ENCODE measurements around the gene TBX15. TPM values are rescaled to one million over a fixed set of nuclear protein-coding genes. Genes with fewer than 3 reads are reported as not detected.

TBX15 gene
- total RNA-seq = not detected in 2 replicates

GRCh38 chr1:118988186-118989005 lies at the start of gene TBX15:
Gene TBX15, minus strand, starts transcription at chr1:118988343. Its CDS starts 548 bp downstream, at chr1:118987795.
- no peak for FAIRE-seq
- no peak for TF ChIP-seq CTCF (IDR thresholded peaks at IDR 0.05; ENCODE audit: insufficient read depth, low read length, severe bottlenecking)
- Histone ChIP-seq H3K4me3 (ENCODE audit: low read depth, low read length) (peak within 1 kb of the TSS; percentile 2), H3K36me3 (ENCODE audit: control insufficient read depth, insufficient read depth, low read length) (no peaks in the 10 kb centered on the region), H3K27me3 (ENCODE audit: control insufficient read depth, insufficient read depth, low read length) (peaks cover 86% of the 10 kb centered on the region)
- DNase-seq (ENCODE audit: low read depth) = no peak

GRCh38 chr1:119034359-119034758 lies 46.2 kb upstream of the TBX15 start:
- DNase-seq (ENCODE audit: low read depth) = no peak
- Histone ChIP-seq H3K27me3 (ENCODE audit: control insufficient read depth, insufficient read depth, low read length) (no peaks in the 10 kb centered on the region), H3K36me3 (ENCODE audit: control insufficient read depth, insufficient read depth, low read length) (peaks cover 1% of the 10 kb centered on the region), H3K4me3 (ENCODE audit: low read depth, low read length) (no peak overlapping the region)
- no peak for FAIRE-seq
- no peak for TF ChIP-seq CTCF (IDR thresholded peaks at IDR 0.05; ENCODE audit: insufficient read depth, low read length, severe bottlenecking)

GRCh38 chr1:119032986-119033385 lies 44.8 kb upstream of the TBX15 start:
- no peaks in the 10 kb centered on the region for H3K27me3 ChIP-seq (ENCODE audit: control insufficient read depth, insufficient read depth, low read length)
- no peak overlapping the region for H3K4me3 ChIP-seq (ENCODE audit: low read depth, low read length)
- FAIRE-seq = no peak
- no peak for TF ChIP-seq CTCF (IDR thresholded peaks at IDR 0.05; ENCODE audit: insufficient read depth, low read length, severe bottlenecking)
- peaks cover 1% of the 10 kb centered on the region for H3K36me3 ChIP-seq (ENCODE audit: control insufficient read depth, insufficient read depth, low read length)
- no peak for DNase-seq (ENCODE audit: low read depth)

GRCh38 chr1:119027759-119028158 lies 39.6 kb upstream of the TBX15 start:
- DNase-seq (ENCODE audit: low read depth) (peak; percentile 52), FAIRE-seq (no peak)

GRCh38 chr1:119026956-119027355 lies 38.8 kb upstream of the TBX15 start:
- no peak overlapping the region for H3K4me3 ChIP-seq (ENCODE audit: low read depth, low read length)
- no peak for TF ChIP-seq CTCF (IDR thresholded peaks at IDR 0.05; ENCODE audit: insufficient read depth, low read length, severe bottlenecking)
- H3K36me3 ChIP-seq (ENCODE audit: control insufficient read depth, insufficient read depth, low read length) = peaks cover 1% of the 10 kb centered on the region
- FAIRE-seq (no peak), DNase-seq (ENCODE audit: low read depth) (no peak)
- H3K27me3 ChIP-seq (ENCODE audit: control insufficient read depth, insufficient read depth, low read length) = no peaks in the 10 kb centered on the region

More at GRCh38 chr1:119027759-119028158, 39.6 kb upstream of the TBX15 start:
- Histone ChIP-seq H3K27me3 (ENCODE audit: control insufficient read depth, insufficient read depth, low read length) (no peaks in the 10 kb centered on the region), H3K36me3 (ENCODE audit: control insufficient read depth, insufficient read depth, low read length) (peaks cover 1% of the 10 kb centered on the region), H3K4me3 (ENCODE audit: low read depth, low read length) (no peak overlapping the region)
- TF ChIP-seq CTCF (IDR thresholded peaks at IDR 0.05; ENCODE audit: insufficient read depth, low read length, severe bottlenecking) = no peak

Measured in bronchial epithelial cell (primary cell).